Measurements from ENCODE around the gene MRTFA. TPM values are rescaled to one million over a fixed set of nuclear protein-coding genes. Genes with fewer than 3 reads are reported as not detected.

MRTFA gene
- total RNA-seq, 1 donor, result 34.0 TPM

GRCh38 chr22:40376149-40376548 lies 260.4 kb downstream of the MRTFA start:
- Histone ChIP-seq H3K4me1 (ENCODE audit: insufficient read depth, low read length) (peaks cover 2% of the 10 kb centered on the region), H4K20me1 (ENCODE audit: insufficient read depth, low read length) (peaks cover 2% of the 10 kb centered on the region)
- TF ChIP-seq CTCF (IDR thresholded peaks at IDR 0.05; ENCODE audit: extremely low read depth, low read depth, low read length), result no peak

DNA sequence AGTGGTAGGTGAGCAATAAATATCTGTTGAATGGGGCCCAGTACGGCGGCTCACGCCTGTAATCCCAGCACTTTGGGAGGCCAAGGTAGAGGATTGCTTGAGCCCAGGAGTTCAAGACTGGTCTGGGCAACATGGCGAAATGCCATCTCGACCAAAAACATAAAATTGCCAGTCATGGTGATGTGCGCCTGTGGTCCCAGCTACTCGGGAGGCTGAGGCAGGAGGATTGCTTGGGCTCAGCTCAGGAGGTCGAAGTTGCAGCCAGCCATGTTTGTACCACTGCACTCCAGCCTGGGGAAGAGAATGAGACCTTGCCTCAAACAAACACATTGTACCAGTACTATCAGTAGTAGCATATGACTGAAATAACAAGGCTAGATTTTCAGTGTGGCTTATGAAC lies 262.0 kb downstream of the MRTFA start:
- Histone ChIP-seq H2AFZ (ENCODE audit: low read length) (no peak overlapping the region), H3K4me3 (ENCODE audit: insufficient read depth, low read length) (no peak overlapping the region), H3K79me2 (ENCODE audit: insufficient read depth, low read length) (peaks cover 68% of the 10 kb centered on the region), H3K36me3 (ENCODE audit: insufficient read depth, low read length) (no peaks in the 10 kb centered on the region), H3K9me3 (ENCODE audit: low read depth, low read length) (no peaks in the 10 kb centered on the region), H4K20me1 (ENCODE audit: insufficient read depth, low read length) (peaks cover 2% of the 10 kb centered on the region), H3K27ac (ENCODE audit: low read depth, low read length) (no peak overlapping the region), H3K4me1 (ENCODE audit: insufficient read depth, low read length) (peaks cover 4% of the 10 kb centered on the region), H3K4me2 (ENCODE audit: insufficient read depth, low read length) (no peak overlapping the region), H3K27me3 (ENCODE audit: insufficient read depth, low read length) (no peaks in the 10 kb centered on the region)
- TF ChIP-seq CTCF (IDR thresholded peaks at IDR 0.05; ENCODE audit: extremely low read depth, low read depth, low read length), result no peak
- DNase-seq (ENCODE audit: insufficient read length, low spot score, missing footprints), result no peak

More at GRCh38 chr22:40376149-40376548, 260.4 kb downstream of the MRTFA start:
- Histone ChIP-seq H3K4me2 (ENCODE audit: insufficient read depth, low read length) (no peak overlapping the region), H2AFZ (ENCODE audit: low read length) (no peak overlapping the region), H3K27ac (ENCODE audit: low read depth, low read length) (no peak overlapping the region), H3K36me3 (ENCODE audit: insufficient read depth, low read length) (no peaks in the 10 kb centered on the region), H3K27me3 (ENCODE audit: insufficient read depth, low read length) (no peaks in the 10 kb centered on the region), H3K9me3 (ENCODE audit: low read depth, low read length) (no peaks in the 10 kb centered on the region), H3K4me3 (ENCODE audit: insufficient read depth, low read length) (no peak overlapping the region), H3K79me2 (ENCODE audit: insufficient read depth, low read length) (peaks cover 70% of the 10 kb centered on the region)
- no peak for DNase-seq (ENCODE audit: insufficient read length, low spot score, missing footprints)

- H3K4me3 ChIP-seq (ENCODE audit: insufficient read depth, low read length), result no peak overlapping the region
- no peaks in the 10 kb centered on the region for H3K9me3 ChIP-seq (ENCODE audit: low read depth, low read length)
- H3K4me1 ChIP-seq (ENCODE audit: insufficient read depth, low read length), result peaks cover 4% of the 10 kb centered on the region
- DNase-seq (ENCODE audit: insufficient read length, low spot score, missing footprints), result no peak
- H4K20me1 ChIP-seq (ENCODE audit: insufficient read depth, low read length), result no peaks in the 10 kb centered on the region
- peaks cover 23% of the 10 kb centered on the region for H3K79me2 ChIP-seq (ENCODE audit: insufficient read depth, low read length)
- H3K4me2 ChIP-seq (ENCODE audit: insufficient read depth, low read length), result no peak overlapping the region
- H3K27ac ChIP-seq (ENCODE audit: low read depth, low read length), result no peak overlapping the region
- H3K27me3 ChIP-seq (ENCODE audit: insufficient read depth, low read length), result no peaks in the 10 kb centered on the region
- H3K36me3 ChIP-seq (ENCODE audit: insufficient read depth, low read length), result peaks cover 39% of the 10 kb centered on the region
- no peak overlapping the region for H2AFZ ChIP-seq (ENCODE audit: low read length)
- TF ChIP-seq CTCF (IDR thresholded peaks at IDR 0.05; ENCODE audit: extremely low read depth, low read depth, low read length), result no peak
Measured at GRCh38 chr22:40368836-40369235, 267.7 kb downstream of the MRTFA start.

DNA sequence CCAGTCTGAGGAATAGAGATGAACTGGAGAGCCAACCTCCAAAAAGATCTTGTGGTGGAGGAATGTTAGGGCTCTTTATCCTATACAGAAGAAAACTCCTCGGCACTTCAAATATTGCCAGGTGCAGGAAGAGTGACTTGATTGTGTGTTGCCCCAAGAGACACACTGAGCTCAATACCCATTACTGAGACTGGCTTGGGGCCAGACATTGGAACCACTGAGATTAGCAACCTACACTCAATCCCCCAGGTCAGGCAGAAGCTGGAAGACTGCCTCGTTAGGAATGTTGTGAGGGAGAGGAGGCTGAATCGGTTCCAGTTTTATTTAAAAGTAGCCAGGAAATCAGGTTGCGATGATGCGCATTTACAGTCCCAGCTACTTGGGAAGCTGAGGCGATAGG lies 268.5 kb downstream of the MRTFA start:
- Histone ChIP-seq H2AFZ (ENCODE audit: low read length) (no peak overlapping the region), H3K4me2 (ENCODE audit: insufficient read depth, low read length) (no peak overlapping the region), H3K4me1 (ENCODE audit: insufficient read depth, low read length) (peaks cover 4% of the 10 kb centered on the region), H3K36me3 (ENCODE audit: insufficient read depth, low read length) (peaks cover 39% of the 10 kb centered on the region), H4K20me1 (ENCODE audit: insufficient read depth, low read length) (no peaks in the 10 kb centered on the region), H3K27me3 (ENCODE audit: insufficient read depth, low read length) (no peaks in the 10 kb centered on the region), H3K9me3 (ENCODE audit: low read depth, low read length) (no peaks in the 10 kb centered on the region), H3K79me2 (ENCODE audit: insufficient read depth, low read length) (peaks cover 19% of the 10 kb centered on the region), H3K4me3 (ENCODE audit: insufficient read depth, low read length) (no peak overlapping the region), H3K27ac (ENCODE audit: low read depth, low read length) (no peak overlapping the region)
- TF ChIP-seq CTCF (IDR thresholded peaks at IDR 0.05; ENCODE audit: extremely low read depth, low read depth, low read length), result no peak
- no peak for DNase-seq (ENCODE audit: insufficient read length, low spot score, missing footprints)

Data from osteoblast (primary cell).